ENCODE results near the gene SLC35F4. TPM values are rescaled to one million over a fixed set of nuclear protein-coding genes. Genes with fewer than 3 reads are reported as not detected.
"Not testable (repeated sequence)": the region's sequence is repeated elsewhere in the genome, so short reads cannot be mapped to it uniquely, and the experiment has no call there.

The SLC35F4 gene
- total RNA-seq, 2 donors from 2014 or later, result not detected

GRCh38 chr14:57754527-57754926 lies 111.4 kb downstream of the SLC35F4 start:
- no peaks in the 10 kb centered on the region for H3K27me3 Mint-ChIP-seq (ENCODE audit: low read depth)
- no peaks in the 10 kb centered on the region for H3K4me1 Mint-ChIP-seq (ENCODE audit: low read depth)
- no peak overlapping the region for H3K27ac Mint-ChIP-seq
- peaks cover 0 to 1% of the 10 kb centered on the region in 2 donors for H3K9me3 Mint-ChIP-seq
- no peak for ATAC-seq (replicated peaks in 1 of 2)
- no peaks in the 10 kb centered on the region for H3K36me3 Mint-ChIP-seq (ENCODE audit: insufficient read depth in 2 of 2)
- DNase-seq, result no peak
- no peak overlapping the region for H3K4me3 Mint-ChIP-seq

- no peaks in the 10 kb centered on the region for H3K27me3 Mint-ChIP-seq (ENCODE audit: low read depth)
- DNase-seq, result no peak
- H3K4me1 Mint-ChIP-seq (ENCODE audit: low read depth), result no peaks in the 10 kb centered on the region
- no peak for ATAC-seq (replicated peaks in 1 of 2)
- no peak overlapping the region for H3K27ac Mint-ChIP-seq
- peaks cover 0 to 1% of the 10 kb centered on the region in 2 donors for H3K9me3 Mint-ChIP-seq
- no peak overlapping the region for H3K4me3 Mint-ChIP-seq
- H3K36me3 Mint-ChIP-seq (ENCODE audit: insufficient read depth in 2 of 2), result no peaks in the 10 kb centered on the region
These were observed 112.1 kb downstream of the SLC35F4 start for GRCh38 chr14:57753821-57754220.

GRCh38 chr14:57752142-57752695 lies 113.7 kb downstream of the SLC35F4 start:
- not testable (repeated sequence) for H3K4me1 Mint-ChIP-seq (ENCODE audit: low read depth); H3K27me3 Mint-ChIP-seq (ENCODE audit: low read depth); H3K9me3 Mint-ChIP-seq; ATAC-seq (replicated peaks in 1 of 2); H3K27ac Mint-ChIP-seq; H3K4me3 Mint-ChIP-seq; DNase-seq; H3K36me3 Mint-ChIP-seq (ENCODE audit: insufficient read depth in 2 of 2)

- H3K4me3 Mint-ChIP-seq, result no peak overlapping the region
- no peaks in the 10 kb centered on the region for H3K36me3 Mint-ChIP-seq (ENCODE audit: insufficient read depth in 2 of 2)
- no peak overlapping the region for H3K27ac Mint-ChIP-seq
- no peak for DNase-seq
- no peaks in the 10 kb centered on the region for H3K27me3 Mint-ChIP-seq (ENCODE audit: low read depth)
- H3K9me3 Mint-ChIP-seq, result peaks cover 0 to 1% of the 10 kb centered on the region in 2 donors
- ATAC-seq (replicated peaks in 1 of 2), result no peak
- no peaks in the 10 kb centered on the region for H3K4me1 Mint-ChIP-seq (ENCODE audit: low read depth)
These were observed 114.5 kb downstream of the SLC35F4 start for GRCh38 chr14:57751400-57751799.

- Mint-ChIP-seq H3K27me3 (ENCODE audit: low read depth) (no peaks in the 10 kb centered on the region), H3K9me3 (peaks cover 0 to 2% of the 10 kb centered on the region in 2 donors), H3K4me3 (no peak overlapping the region), H3K36me3 (ENCODE audit: insufficient read depth in 2 of 2) (no peaks in the 10 kb centered on the region), H3K4me1 (ENCODE audit: low read depth) (no peaks in the 10 kb centered on the region), H3K27ac (no peak overlapping the region)
- no peak for DNase-seq
- no peak for ATAC-seq (replicated peaks in 1 of 2)
These were observed 116.6 kb downstream of the SLC35F4 start for GRCh38 chr14:57749267-57749666.

- Mint-ChIP-seq H3K4me1 (ENCODE audit: low read depth) (no peaks in the 10 kb centered on the region), H3K4me3 (no peak overlapping the region), H3K27ac (no peak overlapping the region), H3K27me3 (ENCODE audit: low read depth) (no peaks in the 10 kb centered on the region), H3K36me3 (ENCODE audit: insufficient read depth in 2 of 2) (no peaks in the 10 kb centered on the region), H3K9me3 (peaks cover 0 to 2% of the 10 kb centered on the region in 2 donors)
- ATAC-seq (replicated peaks in 1 of 2) (no peak), DNase-seq (no peak)
These were observed 117.6 kb downstream of the SLC35F4 start for GRCh38 chr14:57748279-57748678.

- Mint-ChIP-seq H3K27ac (no peak overlapping the region), H3K4me3 (no peak overlapping the region), H3K27me3 (ENCODE audit: low read depth) (no peaks in the 10 kb centered on the region), H3K4me1 (ENCODE audit: low read depth) (no peaks in the 10 kb centered on the region), H3K9me3 (peaks cover 2 to 5% of the 10 kb centered on the region in 2 donors), H3K36me3 (ENCODE audit: insufficient read depth in 2 of 2) (no peaks in the 10 kb centered on the region)
- DNase-seq (no peak), ATAC-seq (replicated peaks in 1 of 2) (no peak)
These were observed 118.9 kb downstream of the SLC35F4 start for GRCh38 chr14:57747036-57747435.

GRCh38 chr14:57746563-57746962 lies 119.3 kb downstream of the SLC35F4 start:
- H3K36me3 Mint-ChIP-seq (ENCODE audit: insufficient read depth in 2 of 2), result no peaks in the 10 kb centered on the region
- no peaks in the 10 kb centered on the region for H3K27me3 Mint-ChIP-seq (ENCODE audit: low read depth)
- H3K27ac Mint-ChIP-seq, result no peak overlapping the region
- no peak overlapping the region for H3K4me3 Mint-ChIP-seq
- H3K4me1 Mint-ChIP-seq (ENCODE audit: low read depth), result no peaks in the 10 kb centered on the region
- ATAC-seq (replicated peaks in 1 of 2), result no peak
- DNase-seq, result no peak
- peaks cover 2 to 5% of the 10 kb centered on the region in 2 donors for H3K9me3 Mint-ChIP-seq

GRCh38 chr14:57739516-57739915 lies 126.4 kb downstream of the SLC35F4 start:
- Mint-ChIP-seq H3K4me1 (ENCODE audit: low read depth) (no peaks in the 10 kb centered on the region), H3K27ac (no peak overlapping the region), H3K36me3 (ENCODE audit: insufficient read depth in 2 of 2) (peaks cover 0 to 1% of the 10 kb centered on the region in 2 donors), H3K27me3 (ENCODE audit: low read depth) (no peaks in the 10 kb centered on the region), H3K4me3 (no peak overlapping the region), H3K9me3 (peaks cover 3 to 7% of the 10 kb centered on the region in 2 donors)
- DNase-seq (no peak), ATAC-seq (replicated peaks in 1 of 2) (no peak)

- peaks cover 0 to 1% of the 10 kb centered on the region in 2 donors for H3K36me3 Mint-ChIP-seq (ENCODE audit: insufficient read depth in 2 of 2)
- H3K4me3 Mint-ChIP-seq, result no peak overlapping the region
- H3K4me1 Mint-ChIP-seq (ENCODE audit: low read depth), result no peaks in the 10 kb centered on the region
- H3K27me3 Mint-ChIP-seq (ENCODE audit: low read depth), result no peaks in the 10 kb centered on the region
- H3K9me3 Mint-ChIP-seq, result peaks cover 0 to 5% of the 10 kb centered on the region in 2 donors
- no peak overlapping the region for H3K27ac Mint-ChIP-seq
- DNase-seq (no peak), ATAC-seq (replicated peaks in 1 of 2) (no peak)
These were observed 128.3 kb downstream of the SLC35F4 start for GRCh38 chr14:57737598-57737997.

GRCh38 chr14:57736391-57736790 lies 129.5 kb downstream of the SLC35F4 start:
- H3K27me3 Mint-ChIP-seq (ENCODE audit: low read depth), result no peaks in the 10 kb centered on the region
- H3K4me3 Mint-ChIP-seq, result no peak overlapping the region
- DNase-seq (no peak), ATAC-seq (replicated peaks in 1 of 2) (no peak)
- H3K36me3 Mint-ChIP-seq (ENCODE audit: insufficient read depth in 2 of 2), result peaks cover 0 to 1% of the 10 kb centered on the region in 2 donors
- no peak overlapping the region for H3K27ac Mint-ChIP-seq
- H3K9me3 Mint-ChIP-seq, result peaks cover 0 to 3% of the 10 kb centered on the region in 2 donors
- H3K4me1 Mint-ChIP-seq (ENCODE audit: low read depth), result no peaks in the 10 kb centered on the region

- peaks cover 0 to 1% of the 10 kb centered on the region in 2 donors for H3K9me3 Mint-ChIP-seq
- H3K27ac Mint-ChIP-seq, result no peak overlapping the region
- no peaks in the 10 kb centered on the region for H3K27me3 Mint-ChIP-seq (ENCODE audit: low read depth)
- H3K4me1 Mint-ChIP-seq (ENCODE audit: low read depth), result no peaks in the 10 kb centered on the region
- no peaks in the 10 kb centered on the region for H3K36me3 Mint-ChIP-seq (ENCODE audit: insufficient read depth in 2 of 2)
- ATAC-seq (replicated peaks in 1 of 2) (no peak), DNase-seq (no peak)
- no peak overlapping the region for H3K4me3 Mint-ChIP-seq
These were observed 130.6 kb downstream of the SLC35F4 start for GRCh38 chr14:57735276-57735675.

- Mint-ChIP-seq H3K9me3 (peaks cover 0 to 1% of the 10 kb centered on the region in 2 donors), H3K36me3 (ENCODE audit: insufficient read depth in 2 of 2) (no peaks in the 10 kb centered on the region), H3K27me3 (ENCODE audit: low read depth) (no peaks in the 10 kb centered on the region), H3K4me1 (ENCODE audit: low read depth) (no peaks in the 10 kb centered on the region), H3K27ac (no peak overlapping the region), H3K4me3 (no peak overlapping the region)
- ATAC-seq (replicated peaks in 1 of 2) (no peak), DNase-seq (no peak)
These were observed 133.2 kb downstream of the SLC35F4 start for GRCh38 chr14:57732463-57733285.
